ENCODE results near the gene PAX2.

PAX2 gene

GRCh38 chr10:100710151-100710871, 35.1 kb upstream of the PAX2 start:
- peak; percentile 53 for ATAC-seq
- TF ChIP-seq ZC3H10 (CRISPR knock-in tag; IDR thresholded peaks at IDR 0.05): no peak
- TF ChIP-seq ZNF8 (CRISPR knock-in tag; IDR thresholded peaks at IDR 0.05): no peak
- TF ChIP-seq CSRNP3 (CRISPR knock-in tag; IDR thresholded peaks at IDR 0.05): no peak
- no peak for TF ChIP-seq ZFP3 (CRISPR knock-in tag; IDR thresholded peaks at IDR 0.05)
- TF ChIP-seq, protein P1, sequence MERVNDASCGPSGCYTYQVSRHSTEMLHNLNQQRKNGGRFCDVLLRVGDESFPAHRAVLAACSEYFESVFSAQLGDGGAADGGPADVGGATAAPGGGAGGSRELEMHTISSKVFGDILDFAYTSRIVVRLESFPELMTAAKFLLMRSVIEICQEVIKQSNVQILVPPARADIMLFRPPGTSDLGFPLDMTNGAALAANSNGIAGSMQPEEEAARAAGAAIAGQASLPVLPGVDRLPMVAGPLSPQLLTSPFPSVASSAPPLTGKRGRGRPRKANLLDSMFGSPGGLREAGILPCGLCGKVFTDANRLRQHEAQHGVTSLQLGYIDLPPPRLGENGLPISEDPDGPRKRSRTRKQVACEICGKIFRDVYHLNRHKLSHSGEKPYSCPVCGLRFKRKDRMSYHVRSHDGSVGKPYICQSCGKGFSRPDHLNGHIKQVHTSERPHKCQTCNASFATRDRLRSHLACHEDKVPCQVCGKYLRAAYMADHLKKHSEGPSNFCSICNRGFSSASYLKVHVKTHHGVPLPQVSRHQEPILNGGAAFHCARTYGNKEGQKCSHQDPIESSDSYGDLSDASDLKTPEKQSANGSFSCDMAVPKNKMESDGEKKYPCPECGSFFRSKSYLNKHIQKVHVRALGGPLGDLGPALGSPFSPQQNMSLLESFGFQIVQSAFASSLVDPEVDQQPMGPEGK (CRISPR knock-in tag; IDR thresholded peaks at IDR 0.05; ENCODE audit: borderline replicate concordance): no peak
- TF ChIP-seq SNAI2 (CRISPR knock-in tag; IDR thresholded peaks at IDR 0.05): no peak
- no peak for TF ChIP-seq GLIS3 (CRISPR knock-in tag; IDR thresholded peaks at IDR 0.05)
- TF ChIP-seq ZNF565 (CRISPR knock-in tag; conservative IDR thresholded peaks at IDR 0.05; ENCODE audit: low read depth): no peak
- no peak for TF ChIP-seq ZFP30 (CRISPR knock-in tag; IDR thresholded peaks at IDR 0.05)
- TF ChIP-seq ISL1 (CRISPR knock-in tag; IDR thresholded peaks at IDR 0.05): no peak
- no peak for TF ChIP-seq TCF4 (CRISPR knock-in tag; IDR thresholded peaks at IDR 0.05; ENCODE audit: borderline replicate concordance)
- TF ChIP-seq, protein P2, sequence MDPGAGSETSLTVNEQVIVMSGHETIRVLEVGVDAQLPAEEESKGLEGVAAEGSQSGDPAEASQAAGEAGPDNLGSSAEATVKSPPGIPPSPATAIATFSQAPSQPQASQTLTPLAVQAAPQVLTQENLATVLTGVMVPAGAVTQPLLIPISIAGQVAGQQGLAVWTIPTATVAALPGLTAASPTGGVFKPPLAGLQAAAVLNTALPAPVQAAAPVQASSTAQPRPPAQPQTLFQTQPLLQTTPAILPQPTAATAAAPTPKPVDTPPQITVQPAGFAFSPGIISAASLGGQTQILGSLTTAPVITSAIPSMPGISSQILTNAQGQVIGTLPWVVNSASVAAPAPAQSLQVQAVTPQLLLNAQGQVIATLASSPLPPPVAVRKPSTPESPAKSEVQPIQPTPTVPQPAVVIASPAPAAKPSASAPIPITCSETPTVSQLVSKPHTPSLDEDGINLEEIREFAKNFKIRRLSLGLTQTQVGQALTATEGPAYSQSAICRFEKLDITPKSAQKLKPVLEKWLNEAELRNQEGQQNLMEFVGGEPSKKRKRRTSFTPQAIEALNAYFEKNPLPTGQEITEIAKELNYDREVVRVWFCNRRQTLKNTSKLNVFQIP (CRISPR knock-in tag; IDR thresholded peaks at IDR 0.05; ENCODE audit: borderline replicate concordance, low read depth): no peak
- no peak for TF ChIP-seq CSDC2 (CRISPR knock-in tag; IDR thresholded peaks at IDR 0.05)
- TF ChIP-seq PPARA (CRISPR knock-in tag; IDR thresholded peaks at IDR 0.05; ENCODE audit: borderline replicate concordance): no peak
- no peak for TF ChIP-seq RARB (CRISPR knock-in tag; IDR thresholded peaks at IDR 0.05)

DNA sequence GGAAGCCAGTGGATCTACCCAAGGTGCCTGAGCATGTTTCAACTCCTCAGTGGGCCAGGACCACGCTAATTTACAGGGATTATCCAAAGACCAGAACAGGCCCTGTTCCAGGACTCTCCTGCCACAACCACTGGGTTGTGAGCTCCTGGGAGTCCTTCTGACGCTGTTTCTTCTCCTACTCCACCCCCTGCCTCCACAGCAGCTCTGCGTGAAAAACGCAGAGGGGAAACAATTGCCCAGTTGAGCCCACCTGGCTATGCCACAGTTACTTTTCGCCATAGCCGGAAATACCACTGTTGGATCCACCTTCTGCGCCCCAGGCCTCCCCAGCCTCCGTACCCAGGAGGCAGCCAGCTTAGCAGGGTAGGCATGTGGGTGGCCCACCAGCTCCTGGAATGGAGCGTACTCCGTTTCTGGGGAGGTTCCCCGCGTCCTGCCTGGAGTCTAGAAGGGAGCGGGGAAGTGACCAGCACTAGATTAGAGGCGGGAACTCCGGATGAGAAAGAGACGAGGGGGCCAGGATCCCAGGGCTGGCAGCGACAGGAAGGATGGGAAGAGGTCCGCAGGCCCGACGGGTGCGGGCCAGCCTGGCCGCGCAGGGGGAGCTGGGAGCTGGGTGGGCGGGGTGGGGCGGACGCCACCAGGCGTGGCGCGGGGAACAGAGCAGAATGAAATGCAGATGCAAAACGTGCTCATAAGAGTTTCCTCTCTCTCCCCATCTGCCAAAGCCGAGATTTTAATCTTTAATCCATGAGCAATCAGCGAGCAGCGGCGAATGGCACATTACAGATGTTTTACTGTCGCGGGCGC, 32.1 kb upstream of the PAX2 start:
- TF ChIP-seq OSR1 (CRISPR knock-in tag; IDR thresholded peaks at IDR 0.05): no peak
- TF ChIP-seq, protein P2 (CRISPR knock-in tag; IDR thresholded peaks at IDR 0.05; ENCODE audit: borderline replicate concordance, low read depth): no peak
- no peak for TF ChIP-seq ZC3H10 (CRISPR knock-in tag; IDR thresholded peaks at IDR 0.05)
- TF ChIP-seq ARNTL (CRISPR knock-in tag; IDR thresholded peaks at IDR 0.05; ENCODE audit: borderline replicate concordance, low read depth): no peak
- no peak for TF ChIP-seq TSHZ2 (CRISPR knock-in tag; IDR thresholded peaks at IDR 0.05)
- TF ChIP-seq, protein P1 (CRISPR knock-in tag; IDR thresholded peaks at IDR 0.05; ENCODE audit: borderline replicate concordance): no peak
- TF ChIP-seq ZNF565 (CRISPR knock-in tag; conservative IDR thresholded peaks at IDR 0.05; ENCODE audit: low read depth): no peak
- TF ChIP-seq ISL1 (CRISPR knock-in tag; IDR thresholded peaks at IDR 0.05): no peak
- no peak for TF ChIP-seq ZFP30 (CRISPR knock-in tag; IDR thresholded peaks at IDR 0.05)
- TF ChIP-seq ESRRG (CRISPR knock-in tag; IDR thresholded peaks at IDR 0.05): no peak
- no peak for TF ChIP-seq ZNF8 (CRISPR knock-in tag; IDR thresholded peaks at IDR 0.05)
- no peak for TF ChIP-seq BACH2 (CRISPR knock-in tag; IDR thresholded peaks at IDR 0.05; ENCODE audit: borderline replicate concordance)
- no peak for TF ChIP-seq ZFP3 (CRISPR knock-in tag; IDR thresholded peaks at IDR 0.05)
- no peak; the same call in 2 of the 3 replicates for ATAC-seq

All from SK-N-SH treated with all-trans-retinoic acid at 6 μM for 48 hours (cell line).